Calu3 (cell line): Measurements from ENCODE around the gene WDR7. TPM values are rescaled to one million over a fixed set of nuclear protein-coding genes. Genes with fewer than 3 reads are reported as not detected.

ENCODE experiments used
- BruUV-seq: library from RNA; stranded (reverse); fragments of 400-500 nt; replicated peaks from 2 replicates; lab custom pipeline; 2021; lab: Mats Ljungman, UMichigan
- CTCF ChIA-PET: fragments of 300-600 bp; sonication (Branson Sonifier 250); formaldehyde crosslinking; loops from one replicate; lab custom pipeline; 2022; ENCODE audit warnings: antibody characterized with exemption; lab: Charles Lee
- DNase-seq: peaks from one replicate; pipeline ENCODE4 v3.0.0; 2022
- H3K27ac Mint-ChIP-seq: one replicate; pipeline ENCODE4 v1.8.0; 2022; ENCODE audit warnings: mixed read lengths; ENCODE audit not compliant: unreplicated experiment
- H3K27me3 Mint-ChIP-seq: one replicate; pipeline ENCODE4 v1.8.0; 2022; ENCODE audit warnings: mixed read lengths; ENCODE audit not compliant: unreplicated experiment
- H3K36me3 Mint-ChIP-seq: one replicate; pipeline ENCODE4 v1.8.0; 2022; ENCODE audit warnings: mild to moderate bottlenecking, moderate library complexity, mixed read lengths; ENCODE audit not compliant: insufficient read depth, unreplicated experiment
- H3K4me1 Mint-ChIP-seq: one replicate; pipeline ENCODE4 v1.8.0; 2022; ENCODE audit warnings: mild to moderate bottlenecking, low read depth, mixed read lengths; ENCODE audit not compliant: unreplicated experiment
- H3K4me3 Mint-ChIP-seq: one replicate; pipeline ENCODE4 v1.8.0; 2022; ENCODE audit warnings: mild to moderate bottlenecking, low read depth, moderate library complexity, mixed read lengths; ENCODE audit not compliant: unreplicated experiment
- H3K9me3 Mint-ChIP-seq: one replicate; pipeline ENCODE4 v1.8.0; 2022; ENCODE audit warnings: low read depth, mixed read lengths; ENCODE audit not compliant: unreplicated experiment
- intact Hi-C: fragments of 100-400 bp; cut with micrococcal nuclease; formaldehyde crosslinking; loops from one replicate; pipeline ENCODE4 v1.10.0; 2022; ENCODE audit not compliant: unreplicated experiment
- total RNA-seq: library from RNA; stranded (reverse); gene quantifications from 2 replicates; pipeline ENCODE4 v1.2.3, GENCODE V29; 2022
- TF ChIP-seq, protein P1 (sequence below): fragments of 200-600 bp; IDR thresholded peaks from one replicate; pipeline ENCODE4 v1.8.0; 2022; ENCODE audit warnings: antibody characterized with exemption; ENCODE audit not compliant: unreplicated experiment

WDR7 gene
- total RNA-seq, 1 experiment from 2014 or later = 16.2 TPM

GRCh38 chr18:56990678-56991077 lies 339.5 kb downstream of the WDR7 start:
- BruUV-seq = no TSS peak
- no peak for DNase-seq
- H3K4me3 Mint-ChIP-seq = no peak overlapping the region
- CTCF ChIA-PET = interaction anchor here (2.3 kb wide), 1 partner anchor 14 kb away, joined by 5 read pairs; no protein-coding TSS in a partner anchor
- intact Hi-C loops = no loop called here
- no peaks in the 10 kb centered on the region for H3K27me3 Mint-ChIP-seq
- TF ChIP-seq, protein P1, sequence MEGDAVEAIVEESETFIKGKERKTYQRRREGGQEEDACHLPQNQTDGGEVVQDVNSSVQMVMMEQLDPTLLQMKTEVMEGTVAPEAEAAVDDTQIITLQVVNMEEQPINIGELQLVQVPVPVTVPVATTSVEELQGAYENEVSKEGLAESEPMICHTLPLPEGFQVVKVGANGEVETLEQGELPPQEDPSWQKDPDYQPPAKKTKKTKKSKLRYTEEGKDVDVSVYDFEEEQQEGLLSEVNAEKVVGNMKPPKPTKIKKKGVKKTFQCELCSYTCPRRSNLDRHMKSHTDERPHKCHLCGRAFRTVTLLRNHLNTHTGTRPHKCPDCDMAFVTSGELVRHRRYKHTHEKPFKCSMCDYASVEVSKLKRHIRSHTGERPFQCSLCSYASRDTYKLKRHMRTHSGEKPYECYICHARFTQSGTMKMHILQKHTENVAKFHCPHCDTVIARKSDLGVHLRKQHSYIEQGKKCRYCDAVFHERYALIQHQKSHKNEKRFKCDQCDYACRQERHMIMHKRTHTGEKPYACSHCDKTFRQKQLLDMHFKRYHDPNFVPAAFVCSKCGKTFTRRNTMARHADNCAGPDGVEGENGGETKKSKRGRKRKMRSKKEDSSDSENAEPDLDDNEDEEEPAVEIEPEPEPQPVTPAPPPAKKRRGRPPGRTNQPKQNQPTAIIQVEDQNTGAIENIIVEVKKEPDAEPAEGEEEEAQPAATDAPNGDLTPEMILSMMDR = no peak
- H3K27ac Mint-ChIP-seq = no peak overlapping the region
- no peaks in the 10 kb centered on the region for H3K9me3 Mint-ChIP-seq
- H3K36me3 Mint-ChIP-seq = no peaks in the 10 kb centered on the region
- H3K4me1 Mint-ChIP-seq = peaks cover 8% of the 10 kb centered on the region

- Mint-ChIP-seq H3K4me1 (peaks cover 17% of the 10 kb centered on the region), H3K36me3 (no peaks in the 10 kb centered on the region), H3K27me3 (no peaks in the 10 kb centered on the region), H3K9me3 (no peaks in the 10 kb centered on the region), H3K27ac (no peak overlapping the region), H3K4me3 (no peak overlapping the region)
- TF ChIP-seq, protein P1 = no peak
- intact Hi-C loops = no loop called here
- DNase-seq = no peak
- CTCF ChIA-PET = no interaction called here
- no TSS peak for BruUV-seq
Observed at GRCh38 chr18:56992777-56993176, 341.6 kb downstream of the WDR7 start.

GRCh38 chr18:56995579-56996188 lies 344.5 kb downstream of the WDR7 start:
- CTCF ChIA-PET = interaction anchor here (0.8 kb wide), 1 partner anchor 8 kb away, joined by 4 read pairs; no protein-coding TSS in a partner anchor
- no peaks in the 10 kb centered on the region for H3K27me3 Mint-ChIP-seq

GRCh38 chr18:56997200-56997599 lies 346.0 kb downstream of the WDR7 start:
- BruUV-seq = no TSS peak
- Mint-ChIP-seq H3K4me1 (peaks cover 24% of the 10 kb centered on the region), H3K9me3 (no peaks in the 10 kb centered on the region), H3K4me3 (no peak overlapping the region), H3K36me3 (no peaks in the 10 kb centered on the region), H3K27ac (no peak overlapping the region), H3K27me3 (no peaks in the 10 kb centered on the region)
- DNase-seq = no peak
- intact Hi-C loops = no loop called here
- TF ChIP-seq, protein P1 = no peak
- CTCF ChIA-PET = no interaction called here

More at GRCh38 chr18:56995579-56996188, 344.5 kb downstream of the WDR7 start:
- Mint-ChIP-seq H3K4me1 (peaks cover 24% of the 10 kb centered on the region), H3K4me3 (no peak overlapping the region), H3K27ac (no peak overlapping the region), H3K9me3 (no peaks in the 10 kb centered on the region), H3K36me3 (no peaks in the 10 kb centered on the region)
- DNase-seq = no peak
- TF ChIP-seq, protein P1 = no peak
- BruUV-seq = no TSS peak
- intact Hi-C loops = no loop called here
